AG10803 (cell line): ENCODE measurements around the gene FMN2.

Experiments used
- DNase-seq: peaks from one replicate; pipeline ENCODE4 v3.0.0; 2010; ENCODE audit warnings: low read depth
- H3K4me3 ChIP-seq: 2 replicates; pipeline ENCODE4 v1.5.1; 2011; ENCODE audit warnings: mild to moderate bottlenecking, low read length, control low read depth
- CTCF ChIP-seq: conservative IDR thresholded peaks from 2 replicates; pipeline ENCODE4 v1.5.1; 2011; ENCODE audit warnings: mild to moderate bottlenecking, low read length, control low read depth, inconsistent platforms

Gene FMN2

GRCh38 chr1:240207073-240207709, 115.5 kb downstream of the FMN2 start:
- no peak for DNase-seq
- no peak overlapping the region for H3K4me3 ChIP-seq
- no peak for TF ChIP-seq CTCF

- DNase-seq = peak; percentile 17
- no peak overlapping the region for H3K4me3 ChIP-seq
- no peak for TF ChIP-seq CTCF
These were observed 118.3 kb downstream of the FMN2 start for GRCh38 chr1:240210026-240210425.

- H3K4me3 ChIP-seq = no peak overlapping the region
- no peak for DNase-seq
- TF ChIP-seq CTCF = no peak
These were observed 120.9 kb downstream of the FMN2 start for GRCh38 chr1:240212556-240212955.

GRCh38 chr1:240217403-240217802, 125.7 kb downstream of the FMN2 start:
- no peak overlapping the region for H3K4me3 ChIP-seq
- no peak for TF ChIP-seq CTCF
- peak; percentile 81 for DNase-seq

- no peak for TF ChIP-seq CTCF
- no peak for DNase-seq
- H3K4me3 ChIP-seq = no peak overlapping the region
These were observed 127.4 kb downstream of the FMN2 start for GRCh38 chr1:240219104-240219503.

- no peak for DNase-seq
- no peak for TF ChIP-seq CTCF
- H3K4me3 ChIP-seq = no peak overlapping the region
These were observed 134.4 kb downstream of the FMN2 start for GRCh38 chr1:240226102-240226501.

GRCh38 chr1:240230816-240231215, 139.1 kb downstream of the FMN2 start:
- H3K4me3 ChIP-seq = no peak overlapping the region
- TF ChIP-seq CTCF = no peak
- DNase-seq = no peak
